NT2/D1 (cell line): ENCODE data around the gene NRG2.

Experiments used
- YY1 ChIP-seq: IDR thresholded peaks from 2 replicates; pipeline ENCODE4 v1.6.1; 2011; ENCODE audit not compliant: insufficient read length, insufficient read depth
- ZNF274 ChIP-seq: IDR thresholded peaks from 2 replicates; pipeline ENCODE4 v1.6.1; 2011; ENCODE audit warnings: mild to moderate bottlenecking, low read depth, low read length

DNA sequence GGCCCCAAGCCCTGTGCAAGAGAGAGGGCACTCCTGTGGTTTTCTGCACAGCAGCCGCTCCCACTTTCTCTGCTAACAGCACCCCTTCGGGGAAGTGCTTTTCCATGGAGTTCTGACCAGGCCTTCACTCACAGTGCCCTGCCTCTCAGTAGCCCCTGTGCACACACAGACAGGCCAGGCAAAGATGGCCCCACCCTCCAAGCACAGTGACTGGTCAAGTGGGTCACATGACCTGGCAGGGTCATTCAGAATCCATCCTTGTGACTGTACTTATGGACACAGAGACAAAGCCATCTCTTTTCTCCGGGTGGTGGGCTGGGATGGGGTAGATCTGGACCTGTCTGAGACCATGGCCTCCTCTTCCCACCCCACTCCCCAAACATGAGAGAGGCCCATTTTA lies 165.0 kb downstream of the NRG2 start:
- TF ChIP-seq ZNF274, result no peak
- TF ChIP-seq YY1, result no peak
